Effector memory CD4-positive, alpha-beta T cell (primary cell): ENCODE measurements around the gene TRIM49.
"Not testable (repeated sequence)": the region's sequence is repeated elsewhere in the genome, so short reads cannot be mapped to it uniquely, and the experiment has no call there.

Experiments used
- DNase-seq, 3 donors: peaks; one replicate each; pipeline ENCODE4 v3.0.0-alpha.2; 2020
- H3K27ac ChIP-seq: 2 replicates; pipeline ENCODE4 v1.7.0; 2013; ENCODE audit warnings: mild to moderate bottlenecking, low read length, moderate library complexity; ENCODE audit not compliant: insufficient read depth, poor library complexity, severe bottlenecking
- H3K27me3 ChIP-seq: replicated peaks from 2 replicates; pipeline ENCODE4 v1.7.0; 2013; ENCODE audit warnings: mild to moderate bottlenecking, low read length; ENCODE audit not compliant: insufficient read depth, control insufficient read depth, poor library complexity, severe bottlenecking
- H3K36me3 ChIP-seq: 2 replicates; pipeline ENCODE4 v1.7.0; 2013; ENCODE audit warnings: mild to moderate bottlenecking, low read length, moderate library complexity; ENCODE audit not compliant: control insufficient read depth, insufficient read depth
- H3K4me1 ChIP-seq: 2 replicates; pipeline ENCODE4 v1.7.0; 2013; ENCODE audit warnings: low read length, mild to moderate bottlenecking; ENCODE audit not compliant: control insufficient read depth, insufficient read depth, poor library complexity, severe bottlenecking
- H3K4me3 ChIP-seq: 2 replicates; pipeline ENCODE4 v1.7.0; 2013; ENCODE audit warnings: low read length, low read depth, mild to moderate bottlenecking; ENCODE audit not compliant: insufficient read depth, poor library complexity, severe bottlenecking
- H3K9me3 ChIP-seq: 2 replicates; pipeline ENCODE4 v1.7.0; 2013; ENCODE audit warnings: mild to moderate bottlenecking, low read length, moderate library complexity; ENCODE audit not compliant: control insufficient read depth
- total RNA-seq, 3 donors: gene quantifications; one replicate each; lab custom pipeline; 2026; lab: John Stamatoyannopoulos, UW

Gene TRIM49
- total RNA-seq = 0 reads per million in 3 donors

GRCh38 chr11:89808475-89808874 is at the start of gene TRIM49:
TSS of gene TRIM49 (minus strand) at chr11:89808575. CDS start at chr11:89804469, 4,106 bp downstream.
- not testable (repeated sequence) for H3K27ac ChIP-seq, DNase-seq, H3K9me3 ChIP-seq, H3K4me3 ChIP-seq, H3K4me1 ChIP-seq, H3K27me3 ChIP-seq, H3K36me3 ChIP-seq

GRCh38 chr11:89826694-89827093 is 18.3 kb upstream of the TRIM49 start:
- H3K9me3 ChIP-seq = not testable (repeated sequence)

DNA sequence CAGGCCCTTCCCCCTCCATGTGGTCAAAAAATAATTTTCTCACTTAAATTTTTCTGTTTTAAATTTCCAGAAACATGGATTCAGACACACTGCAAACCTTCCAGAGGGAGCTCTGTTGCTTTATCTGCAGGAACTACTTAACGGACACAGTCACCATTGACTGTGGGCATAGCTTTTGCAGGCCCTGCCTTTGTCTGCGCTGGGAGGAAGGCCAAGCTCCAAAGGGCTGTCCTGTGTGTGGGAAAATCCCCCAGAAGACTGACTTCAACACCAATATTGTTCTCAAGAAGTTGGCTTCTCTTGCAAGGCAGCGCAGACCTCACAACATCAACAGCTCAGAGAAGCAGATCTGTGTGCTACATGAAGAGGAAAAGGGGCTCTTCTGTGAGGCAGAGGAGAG is 11.6 kb upstream of the TRIM49 start:
- not testable (repeated sequence) for H3K36me3 ChIP-seq, H3K27ac ChIP-seq, DNase-seq, H3K4me3 ChIP-seq, H3K27me3 ChIP-seq, H3K9me3 ChIP-seq, H3K4me1 ChIP-seq

More at GRCh38 chr11:89826694-89827093, 18.3 kb upstream of the TRIM49 start:
- not testable (repeated sequence) for H3K36me3 ChIP-seq, DNase-seq, H3K27me3 ChIP-seq, H3K27ac ChIP-seq, H3K4me1 ChIP-seq, H3K4me3 ChIP-seq

- not testable (repeated sequence) for H3K36me3 ChIP-seq, H3K9me3 ChIP-seq, DNase-seq, H3K4me3 ChIP-seq, H3K27me3 ChIP-seq, H3K27ac ChIP-seq, H3K4me1 ChIP-seq
These were observed 5.2 kb upstream of the TRIM49 start for GRCh38 chr11:89813535-89813934.

DNA sequence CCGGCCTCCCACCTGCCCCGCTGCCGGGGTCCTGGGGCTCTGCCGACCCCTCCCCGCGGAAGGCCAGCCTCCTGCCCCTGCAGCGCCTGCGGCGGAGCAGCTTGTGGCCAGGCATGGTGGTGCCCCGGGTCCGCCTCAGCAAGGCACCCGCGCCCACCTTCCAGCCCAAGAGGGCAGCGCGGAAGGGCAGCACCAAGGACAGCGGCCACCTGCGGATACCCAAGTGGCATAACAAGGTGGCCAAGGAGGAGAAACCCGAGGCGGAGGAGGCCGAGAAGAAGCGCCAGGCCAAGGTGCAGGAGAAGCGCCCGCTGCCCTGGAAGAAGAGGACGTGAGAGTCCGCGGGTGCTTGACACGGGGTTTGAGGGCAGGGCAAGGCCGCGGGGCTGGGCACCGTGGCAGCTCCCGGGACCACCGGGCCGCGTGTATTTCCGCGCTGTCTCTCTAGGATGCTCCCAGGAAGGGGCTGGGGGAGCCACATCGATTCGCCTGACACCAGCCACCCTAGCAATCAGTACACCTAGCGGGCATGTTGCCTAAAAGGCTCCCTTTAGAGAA is 20.8 kb downstream of the TRIM49 start:
- H3K4me3 ChIP-seq, H3K36me3 ChIP-seq, H3K9me3 ChIP-seq, DNase-seq, H3K27ac ChIP-seq, H3K4me1 ChIP-seq, H3K27me3 ChIP-seq: not testable (repeated sequence)

- not testable (repeated sequence) for DNase-seq, H3K27me3 ChIP-seq, H3K4me1 ChIP-seq, H3K9me3 ChIP-seq, H3K27ac ChIP-seq, H3K36me3 ChIP-seq, H3K4me3 ChIP-seq
These were observed 22.6 kb downstream of the TRIM49 start for GRCh38 chr11:89785726-89786125.

- H3K4me1 ChIP-seq, H3K36me3 ChIP-seq, H3K4me3 ChIP-seq, DNase-seq, H3K9me3 ChIP-seq, H3K27me3 ChIP-seq, H3K27ac ChIP-seq: not testable (repeated sequence)
These were observed 57.6 kb downstream of the TRIM49 start for GRCh38 chr11:89750822-89751221.
